Non-pigmented ciliary epithelial cell (primary cell): ENCODE measurements around the gene PUM1.

Source experiments
- DNase-seq: peaks from one replicate; pipeline ENCODE4 v3.0.0-alpha.2; 2010; ENCODE audit warnings: low read depth

The PUM1 gene

GRCh38 chr1:30928789-30929134 lies 136.8 kb downstream of the PUM1 start:
- no peak for DNase-seq

- DNase-seq, result no peak
These were observed 137.3 kb downstream of the PUM1 start for GRCh38 chr1:30928171-30928570.

- DNase-seq, result no peak
These were observed 138.1 kb downstream of the PUM1 start for GRCh38 chr1:30927448-30927847.

GRCh38 chr1:30923597-30923996 lies 141.9 kb downstream of the PUM1 start:
- no peak for DNase-seq

GRCh38 chr1:30920827-30921226 lies 144.7 kb downstream of the PUM1 start:
- no peak for DNase-seq

- peak; percentile 59 for DNase-seq
These were observed 146.3 kb downstream of the PUM1 start for GRCh38 chr1:30919025-30919881.

- DNase-seq, result no peak
These were observed 149.2 kb downstream of the PUM1 start for GRCh38 chr1:30916296-30916695.

- DNase-seq, result no peak
These were observed 149.9 kb downstream of the PUM1 start for GRCh38 chr1:30915491-30916230.

- no peak for DNase-seq
These were observed 150.6 kb downstream of the PUM1 start for GRCh38 chr1:30914931-30915330.

GRCh38 chr1:30914587-30914922 lies 151.0 kb downstream of the PUM1 start:
- no peak for DNase-seq

- DNase-seq, result no peak
These were observed 152.4 kb downstream of the PUM1 start for GRCh38 chr1:30912913-30913652.

GRCh38 chr1:30912224-30912623 lies 153.3 kb downstream of the PUM1 start:
- no peak for DNase-seq

GRCh38 chr1:30911059-30911954 lies 154.2 kb downstream of the PUM1 start:
- no peak for DNase-seq

- DNase-seq, result no peak
These were observed 156.0 kb downstream of the PUM1 start for GRCh38 chr1:30909365-30910068.

GRCh38 chr1:30908696-30909364 lies 156.7 kb downstream of the PUM1 start, which contains the start of gene SDC3:
TSS of gene SDC3 (minus strand) at chr1:30908758. CDS start at chr1:30908586, 172 bp downstream.
- DNase-seq, result no peak

- no peak for DNase-seq
These were observed 157.2 kb downstream of the PUM1 start for GRCh38 chr1:30908316-30908695.

GRCh38 chr1:30907481-30908315 lies 157.8 kb downstream of the PUM1 start:
- DNase-seq, result no peak

GRCh38 chr1:30906631-30907441 lies 158.7 kb downstream of the PUM1 start:
- no peak for DNase-seq
